ENCODE results near the gene EPX. TPM values are rescaled to one million over a fixed set of nuclear protein-coding genes. Genes with fewer than 3 reads are reported as not detected.

The EPX gene
- total RNA-seq, 1 donor from 2014 or later, result not detected

DNA sequence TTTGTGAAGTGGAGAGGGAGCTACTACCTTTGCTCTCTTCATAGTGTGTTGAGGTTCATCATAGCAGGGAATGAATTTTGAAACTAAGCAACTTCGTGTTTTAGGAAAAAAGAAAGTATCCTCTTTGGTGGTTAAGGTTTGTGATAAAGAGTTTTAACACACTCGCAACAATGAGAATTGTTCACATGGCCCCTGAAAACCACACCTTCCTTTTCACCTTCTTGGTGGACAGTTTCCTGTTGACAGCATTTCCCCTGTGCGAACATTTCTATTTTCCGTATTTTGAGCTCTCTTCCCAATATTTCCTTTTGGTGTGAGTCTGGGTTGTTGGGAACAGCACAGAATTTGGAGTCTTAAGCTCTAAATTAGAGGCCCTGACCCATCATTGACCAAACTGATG, 21.9 kb upstream of the EPX start:
- Mint-ChIP-seq H3K27me3 (peaks cover 29% of the 10 kb centered on the region), H3K4me1 (peaks cover 28% of the 10 kb centered on the region), H3K36me3 (ENCODE audit: low read depth) (no peaks in the 10 kb centered on the region), H3K9me3 (no peaks in the 10 kb centered on the region), H3K27ac (peak overlapping the region; percentile 58), H3K4me3 (peak overlapping the region; percentile 47)
- DNase-seq, result no peak
- intact Hi-C loops (cut with micrococcal nuclease), result no loop called here

DNA sequence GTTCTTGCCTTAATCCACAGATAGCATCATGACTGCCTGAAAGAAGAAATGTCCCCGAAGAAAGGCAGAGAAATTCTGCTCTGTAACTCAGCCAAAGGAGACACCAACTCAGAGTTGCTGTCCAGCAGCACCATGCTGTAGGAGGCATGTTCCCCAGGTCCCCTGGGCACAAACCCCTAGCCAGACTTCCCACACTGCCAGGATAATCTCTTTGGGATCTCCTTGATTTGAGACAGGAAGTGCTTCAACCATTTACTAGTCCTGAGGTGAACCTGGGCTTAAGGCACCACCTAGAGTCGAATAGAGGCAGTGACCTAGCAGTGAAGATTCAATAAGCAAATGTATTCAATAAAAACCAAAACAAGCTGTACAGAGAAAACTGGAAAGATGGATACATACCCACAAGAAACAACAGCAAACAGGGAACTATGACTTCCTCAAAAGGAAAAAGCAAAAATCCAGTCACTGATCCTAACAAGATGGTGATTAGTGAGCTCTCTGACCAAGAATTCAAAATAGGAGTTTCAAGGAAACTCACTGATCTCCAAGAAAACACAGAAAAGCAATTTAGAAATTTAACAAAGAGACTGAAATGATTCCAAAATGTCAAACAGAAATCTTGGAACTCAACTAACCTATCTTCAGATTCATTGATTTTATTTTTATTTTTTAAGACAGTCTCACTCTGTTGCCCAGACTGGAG, 20.0 kb upstream of the EPX start:
- no peaks in the 10 kb centered on the region for H3K9me3 Mint-ChIP-seq
- peaks cover 14% of the 10 kb centered on the region for H3K27me3 Mint-ChIP-seq
- DNase-seq, result peak; percentile 86
- no peak overlapping the region for H3K27ac Mint-ChIP-seq
- no peak overlapping the region for H3K4me3 Mint-ChIP-seq
- no peaks in the 10 kb centered on the region for H3K36me3 Mint-ChIP-seq (ENCODE audit: low read depth)
- peaks cover 28% of the 10 kb centered on the region for H3K4me1 Mint-ChIP-seq
- intact Hi-C loops (cut with micrococcal nuclease), result loop anchor here (1.0 kb wide), 1 partner anchor 52 kb away; no protein-coding TSS in a partner anchor

DNA sequence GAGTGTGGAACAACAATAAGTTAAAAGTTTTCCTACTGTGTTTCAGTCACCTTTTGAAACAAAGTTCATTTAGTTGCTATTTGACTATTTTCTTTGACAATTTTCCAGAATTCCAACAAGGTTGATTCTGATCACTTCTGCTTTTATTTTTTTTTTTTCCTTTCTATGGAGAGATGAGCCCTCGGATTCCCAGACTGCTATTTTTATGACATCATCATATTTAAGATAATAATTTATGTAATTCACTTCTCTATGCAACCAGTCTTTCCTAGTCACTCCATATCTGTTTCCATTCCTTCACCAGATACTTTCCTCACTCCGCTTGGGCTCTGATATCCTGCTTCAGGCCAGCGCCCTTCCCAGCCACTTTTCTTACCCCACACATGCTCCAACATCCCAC, 17.7 kb upstream of the EPX start:
- intact Hi-C loops (cut with micrococcal nuclease), result no loop called here
- Mint-ChIP-seq H3K27ac (no peak overlapping the region), H3K9me3 (no peaks in the 10 kb centered on the region), H3K36me3 (ENCODE audit: low read depth) (no peaks in the 10 kb centered on the region), H3K4me1 (peaks cover 24% of the 10 kb centered on the region), H3K4me3 (no peak overlapping the region), H3K27me3 (peaks cover 9% of the 10 kb centered on the region)
- DNase-seq, result no peak

DNA sequence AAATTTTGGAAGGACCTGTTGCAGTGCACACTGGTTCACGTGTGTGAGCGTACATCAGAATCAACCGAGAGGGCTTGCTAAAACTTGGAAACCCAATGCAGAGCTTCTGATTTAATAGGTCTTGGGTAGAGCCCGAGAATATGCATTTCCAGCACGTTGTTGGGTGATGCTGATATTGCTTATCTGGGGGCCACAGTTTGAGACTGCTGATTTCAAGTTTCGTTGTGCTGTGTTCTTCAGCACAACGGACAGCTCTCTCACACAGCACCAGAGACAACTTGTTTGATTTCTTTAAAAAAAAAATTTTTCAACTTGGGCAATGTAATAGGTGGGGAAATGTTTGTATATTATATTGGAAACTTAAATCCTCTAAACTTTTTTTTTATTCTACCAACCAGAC, 16.3 kb upstream of the EPX start:
- H3K4me3 Mint-ChIP-seq, result no peak overlapping the region
- H3K4me1 Mint-ChIP-seq, result peaks cover 13% of the 10 kb centered on the region
- H3K27ac Mint-ChIP-seq, result no peak overlapping the region
- no peaks in the 10 kb centered on the region for H3K36me3 Mint-ChIP-seq (ENCODE audit: low read depth)
- no peak for DNase-seq
- intact Hi-C loops (cut with micrococcal nuclease), result no loop called here
- H3K27me3 Mint-ChIP-seq, result peaks cover 9% of the 10 kb centered on the region
- H3K9me3 Mint-ChIP-seq, result no peaks in the 10 kb centered on the region

DNA sequence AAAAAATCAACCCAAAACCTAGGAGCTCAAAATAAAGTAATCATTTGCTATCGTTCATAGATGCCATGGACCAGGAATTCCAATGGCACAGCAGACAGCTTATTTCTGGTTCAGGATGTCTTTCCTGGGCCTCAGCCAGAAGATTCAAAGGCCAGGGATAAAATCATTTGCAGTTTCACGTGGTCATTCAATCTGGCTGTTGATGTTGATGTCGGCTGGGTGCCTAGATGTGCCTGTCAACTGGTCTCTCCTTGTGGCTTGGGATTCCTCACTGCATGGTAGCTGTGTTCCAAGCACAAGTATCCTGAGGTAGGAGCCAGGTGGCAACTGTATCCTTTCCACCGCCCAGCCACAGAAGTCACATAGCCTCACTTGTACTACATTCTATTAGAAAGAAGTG, 10.7 kb upstream of the EPX start:
- no peaks in the 10 kb centered on the region for H3K36me3 Mint-ChIP-seq (ENCODE audit: low read depth)
- H3K9me3 Mint-ChIP-seq, result no peaks in the 10 kb centered on the region

DNA sequence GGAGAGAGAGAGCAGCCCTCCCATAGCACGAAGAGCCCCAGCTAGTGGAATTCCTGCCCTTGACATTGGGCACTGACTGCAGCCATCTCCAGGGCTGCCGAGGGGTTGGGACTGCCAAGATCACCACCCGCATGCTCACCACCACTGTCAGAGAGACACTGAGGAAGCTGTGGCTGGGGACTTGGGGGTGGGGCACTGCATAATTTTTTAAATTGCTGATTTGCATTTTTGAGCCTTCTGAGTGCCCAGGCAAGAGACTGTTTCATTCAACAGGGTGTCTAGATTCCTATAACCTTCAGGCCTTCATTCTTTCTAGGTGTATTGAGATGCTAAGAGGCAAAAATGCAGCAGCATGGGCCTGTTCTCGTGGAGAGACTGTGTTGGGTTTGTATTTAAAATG, 9.0 kb upstream of the EPX start:
- no peaks in the 10 kb centered on the region for H3K9me3 Mint-ChIP-seq

More for the DNA sequence above, 10.7 kb upstream of the EPX start:
- H3K27ac Mint-ChIP-seq, result no peak overlapping the region
- H3K4me3 Mint-ChIP-seq, result no peak overlapping the region
- DNase-seq, result no peak
- intact Hi-C loops (cut with micrococcal nuclease), result no loop called here
- H3K27me3 Mint-ChIP-seq, result no peaks in the 10 kb centered on the region
- H3K4me1 Mint-ChIP-seq, result peaks cover 3% of the 10 kb centered on the region

DNA sequence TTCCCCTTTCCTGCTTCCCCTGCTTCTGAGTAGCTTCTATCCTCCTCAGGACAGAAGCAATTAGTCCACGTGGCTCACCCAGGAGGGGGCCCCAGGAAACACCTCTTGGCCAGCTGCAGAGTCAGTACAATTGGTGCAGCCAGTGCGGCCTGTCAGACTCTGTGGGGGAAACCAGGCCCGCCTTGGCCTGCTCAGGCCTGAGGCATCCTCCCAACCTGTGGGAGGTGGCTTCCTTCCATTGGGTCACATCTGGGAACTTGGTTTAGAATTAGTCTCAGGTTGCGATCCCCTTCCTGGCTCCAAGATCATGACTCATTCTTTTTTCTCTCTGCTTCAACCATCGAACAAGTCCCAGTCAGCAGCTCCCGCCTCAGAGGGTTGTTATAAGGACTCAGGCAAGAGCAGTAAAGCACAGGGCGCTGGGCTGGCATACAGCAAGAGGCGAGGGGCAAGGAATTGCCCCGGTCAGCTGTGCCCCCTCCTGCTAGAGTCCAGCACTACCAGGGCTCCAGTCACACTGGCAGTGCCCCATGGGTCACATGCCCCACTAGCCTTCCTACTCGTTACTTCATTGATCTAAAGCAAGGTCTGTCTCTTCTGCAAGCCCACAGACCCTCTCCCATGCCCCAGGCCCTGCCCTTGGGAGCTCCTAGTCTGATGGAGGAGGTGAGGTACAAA, 8.1 kb upstream of the EPX start:
- peaks cover 3% of the 10 kb centered on the region for H3K4me1 Mint-ChIP-seq
- H3K4me3 Mint-ChIP-seq, result no peak overlapping the region
- peaks cover 6% of the 10 kb centered on the region for H3K27me3 Mint-ChIP-seq
- no peak for DNase-seq
- H3K36me3 Mint-ChIP-seq (ENCODE audit: low read depth), result no peaks in the 10 kb centered on the region
- H3K27ac Mint-ChIP-seq, result no peak overlapping the region
- H3K9me3 Mint-ChIP-seq, result no peaks in the 10 kb centered on the region
- intact Hi-C loops (cut with micrococcal nuclease), result no loop called here

More for the DNA sequence above, 9.0 kb upstream of the EPX start:
- Mint-ChIP-seq H3K27ac (no peak overlapping the region), H3K4me3 (no peak overlapping the region), H3K27me3 (peaks cover 6% of the 10 kb centered on the region), H3K4me1 (peaks cover 3% of the 10 kb centered on the region), H3K36me3 (ENCODE audit: low read depth) (no peaks in the 10 kb centered on the region)
- intact Hi-C loops (cut with micrococcal nuclease), result no loop called here
- no peak for DNase-seq

DNA sequence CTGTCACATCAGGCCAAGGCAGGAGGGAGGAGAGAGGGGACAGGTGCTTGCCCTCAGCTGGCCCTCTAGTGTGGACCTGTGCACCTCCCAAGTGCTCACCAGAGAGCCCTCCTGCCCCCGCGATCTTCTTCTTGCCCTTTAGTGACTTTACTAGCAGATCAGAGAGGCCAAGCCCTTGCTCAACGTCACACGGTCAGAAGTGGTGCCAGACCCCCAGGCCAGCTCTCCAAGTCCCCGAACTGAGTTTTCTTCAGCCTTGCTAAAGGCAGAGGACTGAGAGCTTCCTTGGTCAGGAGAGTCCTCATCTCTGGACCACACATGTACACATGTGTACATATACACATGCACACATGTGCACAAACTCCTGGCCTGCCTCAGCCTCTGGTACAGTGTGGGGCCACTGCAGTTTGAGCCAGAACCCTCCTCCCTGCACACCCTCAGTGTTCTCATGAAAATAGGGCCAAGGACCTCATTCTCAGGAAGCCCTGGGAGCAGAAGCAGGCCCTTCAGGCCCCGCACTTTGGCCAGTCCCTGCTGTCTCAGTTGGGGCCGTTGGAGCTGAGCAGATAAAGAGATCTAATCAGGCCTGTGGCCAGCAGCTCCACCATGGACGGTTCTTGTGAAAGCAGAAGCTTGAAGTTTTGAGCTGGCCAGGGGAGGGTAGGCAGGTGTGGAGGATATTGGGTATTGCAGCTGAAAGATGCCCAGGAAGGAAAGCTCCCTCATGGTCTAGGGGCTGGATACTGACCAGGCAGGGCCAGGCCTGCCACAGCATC, 7.4 kb upstream of the EPX start:
- Mint-ChIP-seq H3K4me1 (peaks cover 3% of the 10 kb centered on the region), H3K36me3 (ENCODE audit: low read depth) (no peaks in the 10 kb centered on the region), H3K9me3 (no peaks in the 10 kb centered on the region), H3K4me3 (no peak overlapping the region), H3K27ac (no peak overlapping the region), H3K27me3 (peaks cover 8% of the 10 kb centered on the region)
- intact Hi-C loops (cut with micrococcal nuclease), result no loop called here
- no peak for DNase-seq

DNA sequence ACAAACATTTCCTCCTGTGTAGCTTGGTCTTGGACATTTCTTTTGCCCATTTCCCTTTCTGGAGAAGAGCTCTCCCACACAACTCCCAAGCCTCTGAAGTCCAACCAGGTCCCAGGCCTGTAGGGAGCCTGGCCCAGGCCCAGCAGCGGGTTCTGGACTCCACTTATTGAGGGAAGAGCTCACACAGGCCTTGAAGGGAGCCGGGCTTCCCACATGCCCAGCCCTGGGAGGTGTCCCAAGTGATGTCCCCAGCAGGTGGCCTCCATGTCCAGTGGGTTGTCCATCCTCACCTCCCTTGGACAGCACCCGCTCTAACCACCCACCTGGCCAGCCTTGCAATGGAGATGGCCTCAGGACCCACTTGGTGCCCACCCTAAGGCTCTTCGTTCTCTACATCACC, 5.9 kb upstream of the EPX start:
- intact Hi-C loops (cut with micrococcal nuclease), result no loop called here
- H3K27ac Mint-ChIP-seq, result no peak overlapping the region
- H3K36me3 Mint-ChIP-seq (ENCODE audit: low read depth), result no peaks in the 10 kb centered on the region

DNA sequence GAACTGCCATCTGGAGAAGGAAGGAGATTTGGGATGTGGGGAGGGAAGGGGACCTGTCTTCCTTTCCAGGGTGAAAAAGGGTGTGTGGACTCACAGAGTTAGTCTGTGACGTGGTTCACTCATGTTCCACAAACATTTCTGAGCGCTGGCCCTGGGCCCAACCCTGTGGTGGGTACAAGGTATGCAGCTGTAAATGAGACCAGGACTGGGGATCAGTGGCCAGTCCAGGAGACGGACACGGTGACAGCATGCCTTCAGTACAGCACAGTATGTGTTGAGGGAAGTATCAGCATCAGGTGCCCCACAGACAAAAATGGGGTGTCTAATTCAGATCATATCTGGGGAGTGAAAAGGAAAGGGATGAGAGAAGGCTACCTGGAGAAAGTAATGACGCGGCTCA, 5.5 kb upstream of the EPX start:
- no peaks in the 10 kb centered on the region for H3K9me3 Mint-ChIP-seq
- intact Hi-C loops (cut with micrococcal nuclease), result no loop called here
- peaks cover 12% of the 10 kb centered on the region for H3K27me3 Mint-ChIP-seq

More for the DNA sequence above, 5.9 kb upstream of the EPX start:
- Mint-ChIP-seq H3K4me3 (no peak overlapping the region), H3K4me1 (peaks cover 3% of the 10 kb centered on the region), H3K27me3 (peaks cover 12% of the 10 kb centered on the region), H3K9me3 (no peaks in the 10 kb centered on the region)
- no peak for DNase-seq

DNA sequence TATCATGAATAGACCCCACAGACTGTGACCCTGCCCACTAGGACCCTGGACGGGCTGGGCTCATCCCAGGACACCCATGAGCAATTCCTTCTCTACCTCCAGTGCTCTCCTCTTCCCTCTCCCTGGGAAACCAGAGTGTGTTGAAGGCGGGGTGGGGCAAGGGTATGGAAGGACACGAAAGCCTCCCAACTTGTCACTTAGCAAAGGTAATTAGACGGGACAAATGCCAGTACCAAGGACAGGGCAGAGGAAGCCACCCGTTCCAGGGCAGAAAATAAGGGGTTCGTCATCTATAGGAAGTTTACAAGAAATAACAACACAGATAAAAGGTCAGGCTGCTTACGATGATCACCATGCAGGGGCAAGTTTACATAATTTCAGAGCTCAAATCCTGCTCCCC, 4.9 kb upstream of the EPX start:
- no peak for DNase-seq
- intact Hi-C loops (cut with micrococcal nuclease), result no loop called here
- Mint-ChIP-seq H3K9me3 (no peaks in the 10 kb centered on the region), H3K27me3 (peaks cover 12% of the 10 kb centered on the region), H3K4me1 (peaks cover 3% of the 10 kb centered on the region), H3K36me3 (ENCODE audit: low read depth) (no peaks in the 10 kb centered on the region), H3K4me3 (no peak overlapping the region), H3K27ac (no peak overlapping the region)

More for the DNA sequence above, 5.5 kb upstream of the EPX start:
- Mint-ChIP-seq H3K27ac (no peak overlapping the region), H3K36me3 (ENCODE audit: low read depth) (no peaks in the 10 kb centered on the region), H3K4me1 (peaks cover 3% of the 10 kb centered on the region), H3K4me3 (no peak overlapping the region)
- no peak for DNase-seq

DNA sequence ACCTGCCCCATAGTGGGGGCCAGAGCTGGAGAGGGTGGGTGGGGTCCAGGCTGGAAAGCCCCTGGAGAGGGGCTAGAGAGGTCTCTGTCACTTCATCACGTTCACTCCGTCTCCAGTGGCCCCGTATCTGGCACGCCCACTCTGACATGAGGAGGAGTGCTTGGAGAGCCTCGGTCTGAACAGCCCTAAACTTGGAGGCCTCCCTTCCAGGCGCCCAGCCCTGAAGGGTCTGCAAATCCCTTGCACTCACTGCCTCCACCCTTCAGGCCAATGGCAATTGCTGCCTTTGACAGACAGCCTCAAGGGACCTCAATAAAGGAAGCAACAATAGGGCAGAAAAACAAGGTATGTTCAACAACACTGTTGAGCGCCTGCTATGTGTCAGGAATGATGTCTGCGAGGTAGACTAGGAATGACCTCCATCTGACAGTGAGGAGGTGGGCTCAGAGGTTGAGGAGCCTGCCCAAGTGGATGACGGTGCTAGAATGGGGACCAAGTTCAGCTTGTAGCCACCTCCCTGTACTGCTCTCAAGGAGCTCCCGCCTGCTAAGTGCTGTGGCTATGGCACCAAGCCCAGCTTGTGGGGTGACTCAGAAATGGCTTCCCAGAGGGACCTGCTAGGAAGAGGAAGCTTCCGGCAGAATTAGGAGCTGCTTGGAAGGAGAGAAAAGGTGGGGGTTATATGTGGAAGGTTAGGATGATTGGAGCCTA, 2.9 kb upstream of the EPX start:
- Mint-ChIP-seq H3K27ac (no peak overlapping the region), H3K4me1 (peaks cover 3% of the 10 kb centered on the region), H3K4me3 (no peak overlapping the region), H3K9me3 (no peaks in the 10 kb centered on the region), H3K36me3 (ENCODE audit: low read depth) (no peaks in the 10 kb centered on the region), H3K27me3 (peaks cover 12% of the 10 kb centered on the region)
- DNase-seq, result no peak
- intact Hi-C loops (cut with micrococcal nuclease), result no loop called here

DNA sequence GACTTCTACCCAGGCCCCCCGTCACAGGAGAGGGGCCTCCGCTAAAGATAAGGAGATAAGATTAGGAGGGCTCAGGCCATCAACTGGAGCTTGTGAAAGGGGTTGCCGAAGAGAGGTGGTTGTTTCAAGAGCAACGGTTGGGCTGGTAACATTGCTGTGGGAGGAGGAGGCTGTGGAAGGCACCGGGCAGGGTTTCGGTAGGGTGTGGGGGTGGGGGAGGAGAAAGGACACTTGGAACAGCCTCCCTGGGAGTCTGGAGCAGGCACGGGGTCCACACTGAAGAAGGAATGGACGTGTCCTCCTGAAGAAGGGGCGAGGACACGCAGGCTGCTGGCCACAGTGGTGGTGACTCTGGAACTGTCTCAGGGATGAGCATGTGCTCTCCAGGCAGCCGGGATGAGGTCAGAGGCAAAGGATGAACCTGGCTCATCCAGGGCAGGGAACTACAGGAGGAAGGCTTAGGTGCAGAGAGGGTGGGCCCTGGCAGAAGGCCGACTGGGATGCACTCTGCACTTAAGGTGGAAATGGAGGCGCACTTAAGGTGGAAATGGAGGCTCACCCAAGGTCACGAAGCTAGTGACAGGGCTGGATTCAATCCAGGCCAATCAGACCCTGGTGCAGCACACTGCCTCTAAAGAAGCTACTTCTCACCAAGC, 1.2 kb upstream of the EPX start:
- Mint-ChIP-seq H3K9me3 (no peaks in the 10 kb centered on the region), H3K4me3 (no peak overlapping the region), H3K36me3 (ENCODE audit: low read depth) (no peaks in the 10 kb centered on the region), H3K4me1 (no peaks in the 10 kb centered on the region), H3K27me3 (peaks cover 13% of the 10 kb centered on the region), H3K27ac (no peak overlapping the region)
- DNase-seq, result no peak
- intact Hi-C loops (cut with micrococcal nuclease), result no loop called here

Data from activated CD4-positive, alpha-beta T cell treated with anti-CD3 and anti-CD28 coated beads, Interleukin-2, amount 10 ng/mL, durations not matched to agents 24 days and 14 days (primary cell).